ENCODE results near the gene UCHL1. TPM values are rescaled to one million over a fixed set of nuclear protein-coding genes. Genes with fewer than 3 reads are reported as not detected.
A peak's percentile ranks its signal among the peaks of the same experiment; 100 is the strongest.

UCHL1 gene
- total RNA-seq, 2 donors from 2014 or later, result 390 to 562 TPM

GRCh38 chr4:41256131-41256739 lies 493 bp upstream of the UCHL1 start:
- no peak for TF ChIP-seq CTCF (conservative IDR thresholded peaks at IDR 0.05)
- peak; percentile 72 for DNase-seq

GRCh38 chr4:41257257-41257901 lies 651 bp downstream of the UCHL1 start:
- Histone ChIP-seq H3K27ac (ENCODE audit: low read depth, low read length) (peak overlapping the region; percentile 74), H3K4me3 (ENCODE audit: low read length) (peak overlapping the region; percentile 86), H3K9ac (ENCODE audit: extremely low read depth, low read length, poor library complexity, severe bottlenecking) (peak overlapping the region; percentile 76), H3K9me3 (ENCODE audit: control insufficient read depth, low read length) (peaks cover 1% of the 10 kb centered on the region), H3K27me3 (ENCODE audit: control insufficient read depth, insufficient read depth, low read length, poor library complexity, severe bottlenecking) (peaks cover 10% of the 10 kb centered on the region), H3K4me1 (ENCODE audit: control insufficient read depth, insufficient read depth, low read length) (peaks cover 5% of the 10 kb centered on the region), H3K36me3 (ENCODE audit: control insufficient read depth, insufficient read depth, low read length) (peaks cover 35% of the 10 kb centered on the region)
- peaks cover 9% of the 10 kb centered on the region for H3K27me3 Mint-ChIP-seq (ENCODE audit: insufficient read depth)
- peaks cover 27% of the 10 kb centered on the region for H3K36me3 Mint-ChIP-seq (ENCODE audit: low read depth)
- WGBS, 2 experiments (ENCODE audit: insufficient coverage in 1 of 2, insufficient read length in 1 of 2), result 0% methylated on average over 17 to 69 of the region's 69 CpGs
- H3K4me3 Mint-ChIP-seq, result peak overlapping the region; percentile 74
- H3K27ac Mint-ChIP-seq, result peak overlapping the region; percentile 90
- peaks cover 21% of the 10 kb centered on the region for H3K4me1 Mint-ChIP-seq
- TF ChIP-seq CTCF (conservative IDR thresholded peaks at IDR 0.05), result no peak
- peaks cover 5% of the 10 kb centered on the region for H3K9me3 Mint-ChIP-seq
- peak; percentile 76 for DNase-seq

More at GRCh38 chr4:41256131-41256739, 493 bp upstream of the UCHL1 start:
- Histone ChIP-seq H3K9me3 (ENCODE audit: control insufficient read depth, low read length) (peaks cover 6% of the 10 kb centered on the region), H3K36me3 (ENCODE audit: control insufficient read depth, insufficient read depth, low read length) (peaks cover 23% of the 10 kb centered on the region), H3K9ac (ENCODE audit: extremely low read depth, low read length, poor library complexity, severe bottlenecking) (peak overlapping the region; percentile 76), H3K4me3 (ENCODE audit: low read length) (peak overlapping the region; percentile 86), H3K27ac (ENCODE audit: low read depth, low read length) (peak overlapping the region; percentile 72), H3K27me3 (ENCODE audit: control insufficient read depth, insufficient read depth, low read length, poor library complexity, severe bottlenecking) (peaks cover 10% of the 10 kb centered on the region), H3K4me1 (ENCODE audit: control insufficient read depth, insufficient read depth, low read length) (peaks cover 5% of the 10 kb centered on the region)
- peak overlapping the region; percentile 74 for H3K4me3 Mint-ChIP-seq
- H3K27ac Mint-ChIP-seq, result peak overlapping the region; percentile 11
- peaks cover 15% of the 10 kb centered on the region for H3K36me3 Mint-ChIP-seq (ENCODE audit: low read depth)
- WGBS, 2 experiments (ENCODE audit: insufficient coverage in 1 of 2, insufficient read length in 1 of 2), result 3 to 13% methylated on average over 4 to 11 of the region's 13 CpGs
- peaks cover 21% of the 10 kb centered on the region for H3K4me1 Mint-ChIP-seq
- peaks cover 10% of the 10 kb centered on the region for H3K9me3 Mint-ChIP-seq
- peaks cover 9% of the 10 kb centered on the region for H3K27me3 Mint-ChIP-seq (ENCODE audit: insufficient read depth)

- Mint-ChIP-seq H3K27ac (peak overlapping the region; percentile 90), H3K9me3 (peaks cover 1% of the 10 kb centered on the region), H3K36me3 (ENCODE audit: low read depth) (peaks cover 31% of the 10 kb centered on the region), H3K4me1 (peaks cover 21% of the 10 kb centered on the region), H3K4me3 (peak overlapping the region; percentile 74), H3K27me3 (ENCODE audit: insufficient read depth) (peaks cover 9% of the 10 kb centered on the region)
- Histone ChIP-seq H3K4me3 (ENCODE audit: low read length) (peak overlapping the region; percentile 86), H3K27ac (ENCODE audit: low read depth, low read length) (no peak overlapping the region), H3K27me3 (ENCODE audit: control insufficient read depth, insufficient read depth, low read length, poor library complexity, severe bottlenecking) (peaks cover 10% of the 10 kb centered on the region), H3K9me3 (ENCODE audit: control insufficient read depth, low read length) (no peaks in the 10 kb centered on the region), H3K9ac (ENCODE audit: extremely low read depth, low read length, poor library complexity, severe bottlenecking) (peak overlapping the region; percentile 76), H3K36me3 (ENCODE audit: control insufficient read depth, insufficient read depth, low read length) (peaks cover 40% of the 10 kb centered on the region), H3K4me1 (ENCODE audit: control insufficient read depth, insufficient read depth, low read length) (peaks cover 5% of the 10 kb centered on the region)
- 6 to 7% methylated on average over 6 to 11 of the region's 11 CpGs for WGBS, 2 experiments (ENCODE audit: insufficient coverage in 1 of 2, insufficient read length in 1 of 2)
- peak; percentile 71 for DNase-seq
- TF ChIP-seq CTCF (conservative IDR thresholded peaks at IDR 0.05), result no peak
Observed at GRCh38 chr4:41257906-41258305, 1.2 kb downstream of the UCHL1 start.
